OCI-LY7 (cell line): Measurements from ENCODE around the gene RARG.

Experiments
- EZH2phosphoT487 ChIP-seq: fragments of 200-600 bp; sonication (generic); IDR thresholded peaks from 2 replicates; pipeline ENCODE4 v1.6.1; 2018; ENCODE audit warnings: low read depth, borderline replicate concordance, mild to moderate bottlenecking, mixed run types, antibody characterized with exemption, low read length, moderate library complexity, mixed read lengths
- TF ChIP-seq, protein P1 (sequence below): fragments of 200-600 bp; sonication (generic); conservative IDR thresholded peaks from 2 replicates; pipeline ENCODE4 v1.5.1; 2014; ENCODE audit warnings: mild to moderate bottlenecking, antibody characterized with exemption, low read length, moderate library complexity, mixed read lengths

DNA sequence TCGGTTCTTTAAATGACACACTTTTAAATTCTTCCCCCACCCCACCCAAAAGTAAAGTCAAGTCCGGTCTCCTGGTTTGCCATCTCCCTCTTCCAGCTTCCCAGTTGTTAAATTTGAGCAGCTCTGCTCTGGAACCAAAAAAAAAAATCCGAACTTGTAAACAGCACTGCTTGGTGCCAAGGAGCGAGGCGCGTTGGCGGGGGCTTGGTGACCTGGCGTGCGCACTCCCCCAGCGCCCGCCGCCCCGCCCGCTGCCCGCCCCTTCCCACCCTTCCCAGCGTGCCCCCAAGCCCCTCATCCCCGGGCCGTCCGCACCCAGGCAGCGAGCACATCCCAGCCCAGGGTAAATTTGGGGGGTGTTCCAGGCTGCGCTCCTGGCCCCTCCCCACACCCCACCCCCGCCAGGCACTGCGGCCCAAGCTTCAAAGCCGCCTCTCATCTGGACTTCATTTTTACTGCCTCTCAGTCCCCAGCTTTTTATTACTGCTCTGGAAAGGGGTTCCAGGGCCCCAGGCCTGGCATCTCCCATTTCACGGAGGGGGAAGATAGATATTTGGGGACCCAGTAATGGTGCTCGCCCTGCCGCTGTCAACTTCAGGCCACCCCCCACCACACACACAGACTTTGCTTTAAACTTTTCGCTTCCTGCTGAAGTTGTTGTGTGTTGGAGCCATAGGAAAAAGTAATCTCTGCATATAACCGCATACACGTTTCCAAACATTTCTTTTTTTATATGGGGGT, 13.3 kb downstream of the RARG start:
- TF ChIP-seq, protein P1, sequence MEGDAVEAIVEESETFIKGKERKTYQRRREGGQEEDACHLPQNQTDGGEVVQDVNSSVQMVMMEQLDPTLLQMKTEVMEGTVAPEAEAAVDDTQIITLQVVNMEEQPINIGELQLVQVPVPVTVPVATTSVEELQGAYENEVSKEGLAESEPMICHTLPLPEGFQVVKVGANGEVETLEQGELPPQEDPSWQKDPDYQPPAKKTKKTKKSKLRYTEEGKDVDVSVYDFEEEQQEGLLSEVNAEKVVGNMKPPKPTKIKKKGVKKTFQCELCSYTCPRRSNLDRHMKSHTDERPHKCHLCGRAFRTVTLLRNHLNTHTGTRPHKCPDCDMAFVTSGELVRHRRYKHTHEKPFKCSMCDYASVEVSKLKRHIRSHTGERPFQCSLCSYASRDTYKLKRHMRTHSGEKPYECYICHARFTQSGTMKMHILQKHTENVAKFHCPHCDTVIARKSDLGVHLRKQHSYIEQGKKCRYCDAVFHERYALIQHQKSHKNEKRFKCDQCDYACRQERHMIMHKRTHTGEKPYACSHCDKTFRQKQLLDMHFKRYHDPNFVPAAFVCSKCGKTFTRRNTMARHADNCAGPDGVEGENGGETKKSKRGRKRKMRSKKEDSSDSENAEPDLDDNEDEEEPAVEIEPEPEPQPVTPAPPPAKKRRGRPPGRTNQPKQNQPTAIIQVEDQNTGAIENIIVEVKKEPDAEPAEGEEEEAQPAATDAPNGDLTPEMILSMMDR: no peak
- TF ChIP-seq EZH2phosphoT487: no peak
